Colon (tissue), 2 donors: ENCODE results near the gene NR1H4.
"Not testable (repeated sequence)": the region's sequence is repeated elsewhere in the genome, so short reads cannot be mapped to it uniquely, and the experiment has no call there.

Experiments
- FAIRE-seq: peaks from 2 replicates; lab custom pipeline; 2012; peaks lifted over from hg19 to GRCh38; lab: Jason Lieb, UNC
- donor health status: control.
- donor health status: control.

The NR1H4 gene

GRCh38 chr12:100515968-100516367, 42.3 kb downstream of the NR1H4 start:
- FAIRE-seq: no peak

- no peak for FAIRE-seq
Measured at GRCh38 chr12:100518376-100518775, 44.7 kb downstream of the NR1H4 start.

GRCh38 chr12:100520048-100520769, 46.5 kb downstream of the NR1H4 start:
- no peak for FAIRE-seq

- no peak for FAIRE-seq
Measured at GRCh38 chr12:100521958-100522357, 48.3 kb downstream of the NR1H4 start.

GRCh38 chr12:100528034-100528433, 54.4 kb downstream of the NR1H4 start:
- FAIRE-seq: no peak

- no peak for FAIRE-seq
Measured at GRCh38 chr12:100528471-100529127, 54.9 kb downstream of the NR1H4 start.

- no peak for FAIRE-seq
Measured at GRCh38 chr12:100529756-100530350, 56.2 kb downstream of the NR1H4 start.

GRCh38 chr12:100533376-100533775, 59.7 kb downstream of the NR1H4 start:
- no peak for FAIRE-seq

- no peak for FAIRE-seq
Measured at GRCh38 chr12:100534625-100535227, 61.1 kb downstream of the NR1H4 start.

GRCh38 chr12:100539202-100539601, 65.5 kb downstream of the NR1H4 start:
- no peak for FAIRE-seq

GRCh38 chr12:100544165-100544564, 70.5 kb downstream of the NR1H4 start:
- FAIRE-seq: no peak

GRCh38 chr12:100545092-100545491, 71.4 kb downstream of the NR1H4 start:
- FAIRE-seq: no peak

GRCh38 chr12:100553936-100554335, 80.3 kb downstream of the NR1H4 start:
- FAIRE-seq: no peak

- FAIRE-seq: no peak
Measured at GRCh38 chr12:100554608-100555077, 81.0 kb downstream of the NR1H4 start.

GRCh38 chr12:100555722-100556121, 82.1 kb downstream of the NR1H4 start:
- no peak for FAIRE-seq

- FAIRE-seq: no peak
Measured at GRCh38 chr12:100557357-100557756, 83.7 kb downstream of the NR1H4 start.

- not testable (repeated sequence) for FAIRE-seq
Measured at GRCh38 chr12:100559261-100559660, 85.6 kb downstream of the NR1H4 start.

- no peak for FAIRE-seq
Measured at GRCh38 chr12:100564090-100564489, 90.4 kb downstream of the NR1H4 start.

GRCh38 chr12:100564905-100565467, 91.3 kb downstream of the NR1H4 start:
- no peak for FAIRE-seq

GRCh38 chr12:100565987-100566545, 92.4 kb downstream of the NR1H4 start:
- no peak for FAIRE-seq

- no peak for FAIRE-seq
Measured at GRCh38 chr12:100566887-100567637, 93.4 kb downstream of the NR1H4 start.
